ENCODE results near the gene SPTLC2.

GRCh38 chr14:77618381-77618970 is 2.0 kb upstream of the SPTLC2 start:
- TF ChIP-seq, protein P1, sequence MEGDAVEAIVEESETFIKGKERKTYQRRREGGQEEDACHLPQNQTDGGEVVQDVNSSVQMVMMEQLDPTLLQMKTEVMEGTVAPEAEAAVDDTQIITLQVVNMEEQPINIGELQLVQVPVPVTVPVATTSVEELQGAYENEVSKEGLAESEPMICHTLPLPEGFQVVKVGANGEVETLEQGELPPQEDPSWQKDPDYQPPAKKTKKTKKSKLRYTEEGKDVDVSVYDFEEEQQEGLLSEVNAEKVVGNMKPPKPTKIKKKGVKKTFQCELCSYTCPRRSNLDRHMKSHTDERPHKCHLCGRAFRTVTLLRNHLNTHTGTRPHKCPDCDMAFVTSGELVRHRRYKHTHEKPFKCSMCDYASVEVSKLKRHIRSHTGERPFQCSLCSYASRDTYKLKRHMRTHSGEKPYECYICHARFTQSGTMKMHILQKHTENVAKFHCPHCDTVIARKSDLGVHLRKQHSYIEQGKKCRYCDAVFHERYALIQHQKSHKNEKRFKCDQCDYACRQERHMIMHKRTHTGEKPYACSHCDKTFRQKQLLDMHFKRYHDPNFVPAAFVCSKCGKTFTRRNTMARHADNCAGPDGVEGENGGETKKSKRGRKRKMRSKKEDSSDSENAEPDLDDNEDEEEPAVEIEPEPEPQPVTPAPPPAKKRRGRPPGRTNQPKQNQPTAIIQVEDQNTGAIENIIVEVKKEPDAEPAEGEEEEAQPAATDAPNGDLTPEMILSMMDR (IDR thresholded peaks at IDR 0.05): no peak
- TF ChIP-seq POLR2A (IDR thresholded peaks at IDR 0.05) (no peak), POLR2AphosphoS5 (IDR thresholded peaks at IDR 0.05) (no peak), EP300 (IDR thresholded peaks at IDR 0.05) (no peak)

Measured in suprapubic skin (tissue), 4 donors.